ENCODE measurements around the gene NEK6. TPM values are rescaled to one million over a fixed set of nuclear protein-coding genes. Genes with fewer than 3 reads are reported as not detected.

The NEK6 gene
- total RNA-seq, 1 donor, result 64.3 TPM

DNA sequence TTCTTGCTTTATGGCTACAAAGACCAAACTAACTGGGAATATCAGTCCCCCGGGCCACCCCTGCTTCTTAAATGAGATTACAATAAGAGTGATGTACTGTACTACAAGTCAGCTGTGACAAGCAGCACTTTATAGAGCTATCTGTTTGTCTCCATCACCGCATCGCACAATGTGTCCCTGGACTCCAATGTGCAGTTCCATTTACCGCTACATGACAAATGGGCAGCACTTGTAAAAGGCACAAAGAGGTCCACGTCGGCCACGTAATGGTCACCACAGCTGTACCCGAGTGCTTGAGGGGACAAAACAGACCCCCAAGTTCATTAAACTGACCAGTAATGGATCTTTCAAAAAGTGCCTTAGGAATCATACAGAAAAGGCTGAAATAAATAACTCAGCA lies 103.4 kb downstream of the NEK6 start:
- no peak overlapping the region for H3K4me3 ChIP-seq (ENCODE audit: low read depth, low read length)
- no peak for DNase-seq (ENCODE audit: low read depth)

DNA sequence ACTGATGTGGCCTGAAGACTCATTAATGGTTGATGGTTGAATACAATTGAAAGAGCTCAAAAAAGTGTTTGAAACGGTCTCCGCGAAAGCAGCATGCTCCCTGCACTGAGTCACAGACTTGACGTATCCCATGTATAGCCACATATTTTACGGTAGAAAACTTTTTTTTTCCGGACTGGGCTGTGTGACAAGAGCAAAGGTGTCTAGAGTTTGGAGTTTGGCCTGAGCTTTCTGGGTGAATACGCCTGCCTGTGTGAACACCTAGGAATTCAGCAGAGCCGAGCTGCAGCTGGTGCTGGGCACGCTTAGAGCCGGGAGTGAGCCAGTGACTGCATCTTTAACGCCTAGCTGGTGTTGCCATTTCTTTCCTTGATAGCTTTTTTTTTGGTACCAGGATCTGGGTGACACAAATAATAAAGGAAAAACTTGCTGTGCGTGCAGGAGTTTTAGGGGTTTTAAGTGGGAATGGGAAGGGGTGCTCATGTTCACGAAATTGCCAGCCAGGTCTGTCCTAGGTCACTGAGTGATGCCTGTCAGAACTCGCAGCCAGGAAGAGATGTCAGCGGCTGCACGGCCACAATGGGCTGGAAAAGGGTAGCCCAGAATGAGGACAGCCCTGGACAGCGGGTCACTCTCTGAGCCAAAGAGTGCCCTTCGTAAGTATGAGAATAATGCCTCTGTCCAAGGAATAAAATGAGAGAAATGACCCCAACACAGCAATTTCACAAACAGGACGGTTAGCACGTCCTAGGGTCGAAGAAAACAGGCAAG lies 105.8 kb downstream of the NEK6 start:
- TF ChIP-seq, protein P1, sequence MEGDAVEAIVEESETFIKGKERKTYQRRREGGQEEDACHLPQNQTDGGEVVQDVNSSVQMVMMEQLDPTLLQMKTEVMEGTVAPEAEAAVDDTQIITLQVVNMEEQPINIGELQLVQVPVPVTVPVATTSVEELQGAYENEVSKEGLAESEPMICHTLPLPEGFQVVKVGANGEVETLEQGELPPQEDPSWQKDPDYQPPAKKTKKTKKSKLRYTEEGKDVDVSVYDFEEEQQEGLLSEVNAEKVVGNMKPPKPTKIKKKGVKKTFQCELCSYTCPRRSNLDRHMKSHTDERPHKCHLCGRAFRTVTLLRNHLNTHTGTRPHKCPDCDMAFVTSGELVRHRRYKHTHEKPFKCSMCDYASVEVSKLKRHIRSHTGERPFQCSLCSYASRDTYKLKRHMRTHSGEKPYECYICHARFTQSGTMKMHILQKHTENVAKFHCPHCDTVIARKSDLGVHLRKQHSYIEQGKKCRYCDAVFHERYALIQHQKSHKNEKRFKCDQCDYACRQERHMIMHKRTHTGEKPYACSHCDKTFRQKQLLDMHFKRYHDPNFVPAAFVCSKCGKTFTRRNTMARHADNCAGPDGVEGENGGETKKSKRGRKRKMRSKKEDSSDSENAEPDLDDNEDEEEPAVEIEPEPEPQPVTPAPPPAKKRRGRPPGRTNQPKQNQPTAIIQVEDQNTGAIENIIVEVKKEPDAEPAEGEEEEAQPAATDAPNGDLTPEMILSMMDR (IDR thresholded peaks at IDR 0.05; ENCODE audit: insufficient read depth, low read length), result no peak
- no peak overlapping the region for H3K4me3 ChIP-seq (ENCODE audit: low read depth, low read length)
- DNase-seq (ENCODE audit: low read depth), result no peak

More for the DNA sequence above, 103.4 kb downstream of the NEK6 start:
- TF ChIP-seq, protein P1 (IDR thresholded peaks at IDR 0.05; ENCODE audit: insufficient read depth, low read length), result no peak

DNA sequence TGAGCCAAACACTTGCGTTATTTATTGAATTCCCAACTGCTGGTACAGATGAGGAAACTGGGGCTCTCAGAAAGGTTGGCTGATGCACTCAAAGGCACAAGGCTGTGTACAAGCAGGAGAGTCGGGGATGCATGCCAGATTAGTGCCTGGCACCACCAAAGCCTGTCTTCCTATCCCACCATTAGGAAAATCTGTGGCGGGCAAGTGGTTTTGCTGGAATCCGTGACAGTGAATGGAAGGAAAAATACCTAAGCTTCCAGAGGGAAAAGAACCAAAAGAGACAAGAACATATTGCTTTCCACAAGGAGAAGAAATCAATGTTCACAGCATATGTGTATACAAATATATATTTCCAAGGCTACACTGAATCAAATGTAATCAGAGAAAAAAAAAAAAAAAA lies 106.4 kb downstream of the NEK6 start:
- DNase-seq (ENCODE audit: low read depth), result no peak
- no peak overlapping the region for H3K4me3 ChIP-seq (ENCODE audit: low read depth, low read length)
- TF ChIP-seq, protein P1 (IDR thresholded peaks at IDR 0.05; ENCODE audit: insufficient read depth, low read length), result no peak

DNA sequence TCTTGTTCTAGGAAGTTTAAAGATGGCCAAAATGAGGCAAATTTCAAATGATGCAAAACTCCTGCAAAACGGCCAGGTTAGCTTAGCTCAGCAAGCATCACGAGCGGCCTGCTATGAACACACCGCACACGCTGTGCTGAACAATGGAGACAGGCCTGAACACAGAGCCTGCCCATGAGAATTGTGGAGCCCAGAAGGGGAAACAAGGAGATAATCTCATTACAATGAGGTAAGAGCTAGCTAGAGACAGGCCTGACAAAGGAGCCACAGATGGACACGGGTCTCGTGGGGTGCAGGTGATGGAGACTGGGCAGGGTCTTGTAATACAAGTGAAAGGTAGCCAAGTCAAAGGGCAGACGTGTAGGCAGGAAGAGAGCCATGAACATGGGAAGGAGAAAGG lies 107.3 kb downstream of the NEK6 start:
- DNase-seq (ENCODE audit: low read depth), result no peak
- H3K4me3 ChIP-seq (ENCODE audit: low read depth, low read length), result no peak overlapping the region
- TF ChIP-seq, protein P1 (IDR thresholded peaks at IDR 0.05; ENCODE audit: insufficient read depth, low read length), result no peak

DNA sequence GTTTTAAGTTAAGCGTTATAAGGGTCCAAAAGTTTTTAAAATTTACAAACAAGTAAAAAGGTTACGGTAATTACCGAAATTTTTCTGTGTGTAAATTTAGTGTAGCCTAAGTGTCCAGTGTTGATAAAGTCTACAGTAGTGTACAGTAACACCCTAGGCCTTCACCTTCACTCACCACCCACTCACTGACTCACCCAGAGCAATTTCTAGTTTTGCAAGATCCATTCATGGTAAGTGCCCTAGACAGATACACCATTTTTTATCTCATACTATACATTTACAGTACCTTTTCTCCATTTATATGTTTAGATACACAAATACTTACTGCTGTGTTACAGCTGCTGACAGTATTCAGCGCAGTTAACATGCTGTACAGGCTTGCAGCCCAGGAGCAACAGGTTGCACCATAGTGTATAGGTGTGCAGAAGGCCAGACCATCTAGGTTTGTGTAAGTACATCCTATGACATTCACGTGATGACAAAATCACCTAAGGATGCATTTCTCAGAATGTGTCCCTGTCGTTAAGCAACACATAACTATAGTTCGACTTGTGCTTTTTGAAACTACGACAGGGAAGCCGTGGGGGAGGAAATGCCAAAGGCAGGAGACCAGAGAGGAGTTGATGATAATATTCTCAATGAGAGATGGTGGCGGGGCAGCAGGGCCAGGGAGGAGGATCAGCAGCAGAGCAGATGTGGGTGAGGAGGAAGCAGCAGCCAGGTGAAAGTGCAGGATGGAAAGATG lies 108.9 kb downstream of the NEK6 start:
- DNase-seq (ENCODE audit: low read depth), result peak; percentile 50
- no peak overlapping the region for H3K4me3 ChIP-seq (ENCODE audit: low read depth, low read length)
- TF ChIP-seq, protein P1 (IDR thresholded peaks at IDR 0.05; ENCODE audit: insufficient read depth, low read length), result no peak

DNA sequence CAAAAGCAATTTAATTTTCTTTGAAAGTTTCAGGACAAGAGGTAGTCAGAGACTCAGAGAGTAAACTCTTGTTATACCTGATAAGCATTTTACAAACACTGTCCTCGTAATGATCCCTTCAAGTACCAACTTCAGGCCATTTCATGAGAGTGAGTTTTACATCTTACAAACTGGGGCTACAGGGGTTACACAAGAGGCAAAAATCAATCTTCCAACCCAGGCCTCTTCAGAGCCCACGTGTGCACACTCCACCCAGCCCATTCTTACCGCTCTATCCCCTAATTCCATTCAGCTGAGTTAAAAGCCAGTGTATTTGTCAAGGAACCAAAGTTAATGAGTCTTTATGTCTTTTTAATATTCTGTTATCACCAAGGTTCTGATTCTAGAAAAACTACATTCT lies 110.9 kb downstream of the NEK6 start:
- DNase-seq (ENCODE audit: low read depth), result no peak
- TF ChIP-seq, protein P1 (IDR thresholded peaks at IDR 0.05; ENCODE audit: insufficient read depth, low read length), result no peak
- H3K4me3 ChIP-seq (ENCODE audit: low read depth, low read length), result no peak overlapping the region

All from fibroblast of the aortic adventitia (primary cell).